ENCODE results near the gene PCDH9. TPM values are rescaled to one million over a fixed set of nuclear protein-coding genes. Genes with fewer than 3 reads are reported as not detected.

Gene PCDH9
- total and polyA plus RNA-seq, 2 experiments from 2014 or later, result 0.56 to 0.76 TPM

GRCh38 chr13:67231289-67232000 lies 1.3 kb upstream of the PCDH9 start:
- H3K9me2 ChIP-seq (ENCODE audit: insufficient read depth), result no peaks in the 10 kb centered on the region
- WGBS, 2 experiments (ENCODE audit: low coverage in 1 of 2, low lambda C conversion rate in 2 of 2, missing lambda C conversion rate in 2 of 2), result 2% methylated on average over 11 of the region's 11 CpGs

GRCh38 chr13:67230404-67231288 lies 510 bp upstream of the PCDH9 start:
- H3K27ac ChIP-seq, result 0 out of 2 replicates have a peak overlapping the region, but pooled peaks have one; percentile 2
- H3F3A ChIP-seq (ENCODE audit: insufficient read depth), result 0 out of 2 replicates have a peak, but pooled peaks cover 4% of the 10 kb centered on the region
- H3K79me2 ChIP-seq (ENCODE audit: insufficient read depth), result no peaks in the 10 kb centered on the region
- no peaks in the 10 kb centered on the region for H3K9me3 ChIP-seq (ENCODE audit: low read depth)
- no peaks in the 10 kb centered on the region for H3K9me2 ChIP-seq (ENCODE audit: insufficient read depth)
- H2AFZ ChIP-seq, result peak overlapping the region; percentile 98
- peak overlapping the region; percentile 83 for H3K4me3 ChIP-seq
- peak; percentile 96 for DNase-seq
- peak overlapping the region; percentile 90 for H3K4me2 ChIP-seq (ENCODE audit: unreplicated experiment)
- no peaks in the 10 kb centered on the region for H3K36me3 ChIP-seq (ENCODE audit: low read depth)
- no peaks in the 10 kb centered on the region for H3K27me3 ChIP-seq (replicated peaks; ENCODE audit: insufficient read depth)
- TF ChIP-seq EZH2phosphoT487 (IDR thresholded peaks at IDR 0.05; ENCODE audit: insufficient read depth, low read depth) (no peak), EZH2 (IDR thresholded peaks at IDR 0.05; ENCODE audit: insufficient read depth, poor library complexity, severe bottlenecking) (no peak)
- H3K9ac ChIP-seq, result peak overlapping the region; percentile 67
- peaks cover 7% of the 10 kb centered on the region; the same call in 1 of the 2 replicates for H3K4me1 ChIP-seq (ENCODE audit: insufficient read depth)
- in situ Hi-C loops (cut with MboI), result loop anchor here (25.0 kb wide), 1 partner anchor 1568 kb away; no protein-coding TSS in a partner anchor
- H4K20me1 ChIP-seq (ENCODE audit: insufficient read depth), result no peaks in the 10 kb centered on the region
- WGBS, 2 experiments (ENCODE audit: low coverage in 1 of 2, low lambda C conversion rate in 2 of 2, missing lambda C conversion rate in 2 of 2), result 1 to 2% methylated on average over 55 to 63 of the region's 86 CpGs

More at GRCh38 chr13:67231289-67232000, 1.3 kb upstream of the PCDH9 start:
- Histone ChIP-seq H3K4me3 (peak overlapping the region; percentile 83), H3K27me3 (replicated peaks; ENCODE audit: insufficient read depth) (no peaks in the 10 kb centered on the region), H3K27ac (0 out of 2 replicates have a peak overlapping the region, but pooled peaks have one; percentile 2), H3K4me2 (ENCODE audit: unreplicated experiment) (peak overlapping the region; percentile 90), H3F3A (ENCODE audit: insufficient read depth) (0 out of 2 replicates have a peak, but pooled peaks cover 4% of the 10 kb centered on the region), H2AFZ (peak overlapping the region; percentile 98), H3K9me3 (ENCODE audit: low read depth) (no peaks in the 10 kb centered on the region), H4K20me1 (ENCODE audit: insufficient read depth) (no peaks in the 10 kb centered on the region), H3K4me1 (ENCODE audit: insufficient read depth) (peaks cover 7% of the 10 kb centered on the region; the same call in 1 of the 2 replicates), H3K9ac (peak overlapping the region; percentile 67), H3K36me3 (ENCODE audit: low read depth) (no peaks in the 10 kb centered on the region), H3K79me2 (ENCODE audit: insufficient read depth) (no peaks in the 10 kb centered on the region)
- in situ Hi-C loops (cut with MboI), result loop anchor here (25.0 kb wide), 1 partner anchor 1569 kb away; no protein-coding TSS in a partner anchor
- DNase-seq, result no peak
- TF ChIP-seq EZH2phosphoT487 (IDR thresholded peaks at IDR 0.05; ENCODE audit: insufficient read depth, low read depth) (no peak), EZH2 (IDR thresholded peaks at IDR 0.05; ENCODE audit: insufficient read depth, poor library complexity, severe bottlenecking) (no peak)

GRCh38 chr13:67228916-67229315 lies 1.2 kb downstream of the PCDH9 start:
- no peaks in the 10 kb centered on the region; the same call in 1 of the 2 replicates for H4K20me1 ChIP-seq (ENCODE audit: insufficient read depth)
- WGBS, 2 experiments (ENCODE audit: low coverage in 1 of 2, low lambda C conversion rate in 2 of 2, missing lambda C conversion rate in 2 of 2), result 3 to 4% methylated on average over 6 of the region's 6 CpGs
- in situ Hi-C loops (cut with MboI), result loop anchor here (25.0 kb wide), 1 partner anchor 1567 kb away; no protein-coding TSS in a partner anchor

GRCh38 chr13:67228031-67228430 lies 2.1 kb downstream of the PCDH9 start:
- H4K20me1 ChIP-seq (ENCODE audit: insufficient read depth), result no peaks in the 10 kb centered on the region; the same call in 1 of the 2 replicates
- H3K4me3 ChIP-seq, result no peak overlapping the region
- H3F3A ChIP-seq (ENCODE audit: insufficient read depth), result 0 out of 2 replicates have a peak, but pooled peaks cover 4% of the 10 kb centered on the region
- in situ Hi-C loops (cut with MboI), result loop anchor here (25.0 kb wide), 1 partner anchor 1566 kb away; no protein-coding TSS in a partner anchor
- H3K9me3 ChIP-seq (ENCODE audit: low read depth), result no peaks in the 10 kb centered on the region
- H3K79me2 ChIP-seq (ENCODE audit: insufficient read depth), result no peaks in the 10 kb centered on the region
- no peak for TF ChIP-seq EZH2phosphoT487 (IDR thresholded peaks at IDR 0.05; ENCODE audit: insufficient read depth, low read depth)
- TF ChIP-seq EZH2 (IDR thresholded peaks at IDR 0.05; ENCODE audit: insufficient read depth, poor library complexity, severe bottlenecking), result no peak
- no peak overlapping the region for H3K27ac ChIP-seq
- no peak overlapping the region for H2AFZ ChIP-seq
- H3K4me2 ChIP-seq (ENCODE audit: unreplicated experiment), result no peak overlapping the region
- no peak overlapping the region for H3K9ac ChIP-seq
- peaks cover 7% of the 10 kb centered on the region; the same call in 1 of the 2 replicates for H3K4me1 ChIP-seq (ENCODE audit: insufficient read depth)
- no peak for DNase-seq
- H3K27me3 ChIP-seq (replicated peaks; ENCODE audit: insufficient read depth), result no peaks in the 10 kb centered on the region
- H3K9me2 ChIP-seq (ENCODE audit: insufficient read depth), result no peaks in the 10 kb centered on the region
- H3K36me3 ChIP-seq (ENCODE audit: low read depth), result no peaks in the 10 kb centered on the region
- 66 to 78% methylated on average over 3 of the region's 3 CpGs for WGBS, 2 experiments (ENCODE audit: low coverage in 1 of 2, low lambda C conversion rate in 2 of 2, missing lambda C conversion rate in 2 of 2)

More at GRCh38 chr13:67228916-67229315, 1.2 kb downstream of the PCDH9 start:
- Histone ChIP-seq H3K4me1 (ENCODE audit: insufficient read depth) (peaks cover 7% of the 10 kb centered on the region; the same call in 1 of the 2 replicates), H3K9ac (no peak overlapping the region), H3K79me2 (ENCODE audit: insufficient read depth) (no peaks in the 10 kb centered on the region), H3K4me2 (ENCODE audit: unreplicated experiment) (peak overlapping the region; percentile 90), H3F3A (ENCODE audit: insufficient read depth) (0 out of 2 replicates have a peak, but pooled peaks cover 4% of the 10 kb centered on the region), H3K9me2 (ENCODE audit: insufficient read depth) (no peaks in the 10 kb centered on the region), H3K9me3 (ENCODE audit: low read depth) (no peaks in the 10 kb centered on the region), H3K27me3 (replicated peaks; ENCODE audit: insufficient read depth) (no peaks in the 10 kb centered on the region), H2AFZ (peak overlapping the region; percentile 98), H3K27ac (no peak overlapping the region), H3K4me3 (peak overlapping the region; percentile 83), H3K36me3 (ENCODE audit: low read depth) (no peaks in the 10 kb centered on the region)
- DNase-seq, result peak; percentile 5
- TF ChIP-seq EZH2phosphoT487 (IDR thresholded peaks at IDR 0.05; ENCODE audit: insufficient read depth, low read depth), result no peak
- no peak for TF ChIP-seq EZH2 (IDR thresholded peaks at IDR 0.05; ENCODE audit: insufficient read depth, poor library complexity, severe bottlenecking)
